ENCODE measurements around the gene CERKL.
A peak's percentile ranks its signal among the peaks of the same experiment; 100 is the strongest.

The CERKL gene

GRCh38 chr2:181558371-181558770 is 98.5 kb downstream of the CERKL start:
- POLR2A ChIA-PET = no interaction called here
- DNase-seq (ENCODE audit: extremely low spot score) = no peak
- CTCF ChIA-PET = no interaction called here
- no peak for TF ChIP-seq ZNF384 (IDR thresholded peaks at IDR 0.05)
- no peak for TF ChIP-seq LEF1 (IDR thresholded peaks at IDR 0.05; ENCODE audit: borderline replicate concordance)

- TF ChIP-seq FOXM1 (IDR thresholded peaks at IDR 0.05; ENCODE audit: borderline replicate concordance) = no peak
- TF ChIP-seq SUZ12 (IDR thresholded peaks at IDR 0.05) = no peak
- no peak for TF ChIP-seq HDGF (IDR thresholded peaks at IDR 0.05; ENCODE audit: borderline replicate concordance)
- TF ChIP-seq ARNT (IDR thresholded peaks at IDR 0.05) = no peak
- TF ChIP-seq FOXK2 (IDR thresholded peaks at IDR 0.05) = no peak
- TF ChIP-seq NFRKB (IDR thresholded peaks at IDR 0.05) = no peak
- no peak for TF ChIP-seq ZNF384 (IDR thresholded peaks at IDR 0.05)
- peak; percentile 12 for DNase-seq (ENCODE audit: extremely low spot score)
- POLR2A ChIA-PET = no interaction called here
- CTCF ChIA-PET = no interaction called here
Observed at GRCh38 chr2:181554061-181554830, 102.7 kb downstream of the CERKL start.

GRCh38 chr2:181553244-181553643 is 103.7 kb downstream of the CERKL start:
- no peak for TF ChIP-seq ELF4 (IDR thresholded peaks at IDR 0.05)
- TF ChIP-seq PKNOX1 (IDR thresholded peaks at IDR 0.05) = no peak
- no peak for TF ChIP-seq ZNF384 (IDR thresholded peaks at IDR 0.05)
- ChIA-PET POLR2A (no interaction called here), CTCF (no interaction called here)
- no peak for DNase-seq (ENCODE audit: extremely low spot score)

GRCh38 chr2:181552808-181553207 is 104.1 kb downstream of the CERKL start:
- POLR2A ChIA-PET = no interaction called here
- no peak for DNase-seq (ENCODE audit: extremely low spot score)
- TF ChIP-seq SP1 (IDR thresholded peaks at IDR 0.05) = no peak
- no peak for TF ChIP-seq PKNOX1 (IDR thresholded peaks at IDR 0.05)
- no peak for TF ChIP-seq FOXA1 (IDR thresholded peaks at IDR 0.05)
- no peak for TF ChIP-seq FOXK2 (IDR thresholded peaks at IDR 0.05)
- TF ChIP-seq FOXM1 (IDR thresholded peaks at IDR 0.05; ENCODE audit: borderline replicate concordance) = no peak
- CTCF ChIA-PET = no interaction called here

- CTCF ChIA-PET = no interaction called here
- DNase-seq (ENCODE audit: extremely low spot score) = no peak
- TF ChIP-seq L3MBTL2 (conservative IDR thresholded peaks at IDR 0.05) (no peak), HDGF (IDR thresholded peaks at IDR 0.05; ENCODE audit: borderline replicate concordance) (no peak), FOXA1 (IDR thresholded peaks at IDR 0.05) (no peak), CTBP1 (IDR thresholded peaks at IDR 0.05; ENCODE audit: borderline replicate concordance) (no peak), TARDBP (IDR thresholded peaks at IDR 0.05) (no peak), NFRKB (IDR thresholded peaks at IDR 0.05) (no peak), ELF4 (IDR thresholded peaks at IDR 0.05) (no peak), LEF1 (IDR thresholded peaks at IDR 0.05; ENCODE audit: borderline replicate concordance) (no peak), SP1 (IDR thresholded peaks at IDR 0.05) (no peak)
- POLR2A ChIA-PET = no interaction called here
Observed at GRCh38 chr2:181546086-181546485, 110.8 kb downstream of the CERKL start.

- ChIA-PET CTCF (no interaction called here), POLR2A (no interaction called here)
Observed at GRCh38 chr2:181542170-181542569, 114.7 kb downstream of the CERKL start.

GRCh38 chr2:181540421-181540820 is 116.5 kb downstream of the CERKL start:
- no peak for DNase-seq (ENCODE audit: extremely low spot score)
- CTCF ChIA-PET = no interaction called here
- no peak for TF ChIP-seq PKNOX1 (IDR thresholded peaks at IDR 0.05)
- no peak for TF ChIP-seq FOXK2 (IDR thresholded peaks at IDR 0.05)
- TF ChIP-seq TARDBP (IDR thresholded peaks at IDR 0.05) = no peak
- no peak for TF ChIP-seq HDGF (IDR thresholded peaks at IDR 0.05; ENCODE audit: borderline replicate concordance)
- TF ChIP-seq LEF1 (IDR thresholded peaks at IDR 0.05; ENCODE audit: borderline replicate concordance) = no peak
- POLR2A ChIA-PET = no interaction called here

More at GRCh38 chr2:181542170-181542569, 114.7 kb downstream of the CERKL start:
- DNase-seq (ENCODE audit: extremely low spot score) = no peak
- no peak for TF ChIP-seq TARDBP (IDR thresholded peaks at IDR 0.05)

GRCh38 chr2:181536730-181537129 is 120.2 kb downstream of the CERKL start:
- ChIA-PET CTCF (no interaction called here), POLR2A (no interaction called here)
- no peak for DNase-seq (ENCODE audit: extremely low spot score)
- TF ChIP-seq SUZ12 (IDR thresholded peaks at IDR 0.05) (no peak), FOXK2 (IDR thresholded peaks at IDR 0.05) (no peak), TARDBP (IDR thresholded peaks at IDR 0.05) (no peak), PKNOX1 (IDR thresholded peaks at IDR 0.05) (no peak), SP1 (IDR thresholded peaks at IDR 0.05) (no peak), FOXA1 (IDR thresholded peaks at IDR 0.05) (no peak)
